Gastrocnemius medialis (tissue), 4 donors: Measurements from ENCODE around the gene KLRC3.

ENCODE experiments used
- CTCF ChIP-seq, 5 experiments: fragments of 450-650 bp in 3 of 5; fragments of 200-600 bp in 2 of 5; sonication (generic) in 2 of 5; IDR thresholded peaks in 4 of 5; conservative IDR thresholded peaks in 1 of 5; 1 replicate in 4 of 5; 2 replicates in 1 of 5; pipeline ENCODE4 v1.5.1; 2016 to 2019; ENCODE audit warnings: antibody characterized with exemption in 5 of 5, mild to moderate bottlenecking in 3 of 5, moderate library complexity in 3 of 5
- POLR2A ChIP-seq, 2 donors: fragments of 450-650 bp; IDR thresholded peaks; one replicate each; pipeline ENCODE4 v1.6.1; 2017; ENCODE audit warnings: antibody characterized with exemption in 2 of 2, mild to moderate bottlenecking in 2 of 2, moderate library complexity in 2 of 2

GRCh38 chr12:10406725-10407124, 13.7 kb downstream of the KLRC3 start:
- TF ChIP-seq CTCF (IDR thresholded peaks at IDR 0.05 in 4 of 5, conservative IDR thresholded peaks at IDR 0.05 in 1 of 5) (no peak), POLR2A (IDR thresholded peaks at IDR 0.05) (no peak)
